ENCODE results near the gene ENPP6.

DNA sequence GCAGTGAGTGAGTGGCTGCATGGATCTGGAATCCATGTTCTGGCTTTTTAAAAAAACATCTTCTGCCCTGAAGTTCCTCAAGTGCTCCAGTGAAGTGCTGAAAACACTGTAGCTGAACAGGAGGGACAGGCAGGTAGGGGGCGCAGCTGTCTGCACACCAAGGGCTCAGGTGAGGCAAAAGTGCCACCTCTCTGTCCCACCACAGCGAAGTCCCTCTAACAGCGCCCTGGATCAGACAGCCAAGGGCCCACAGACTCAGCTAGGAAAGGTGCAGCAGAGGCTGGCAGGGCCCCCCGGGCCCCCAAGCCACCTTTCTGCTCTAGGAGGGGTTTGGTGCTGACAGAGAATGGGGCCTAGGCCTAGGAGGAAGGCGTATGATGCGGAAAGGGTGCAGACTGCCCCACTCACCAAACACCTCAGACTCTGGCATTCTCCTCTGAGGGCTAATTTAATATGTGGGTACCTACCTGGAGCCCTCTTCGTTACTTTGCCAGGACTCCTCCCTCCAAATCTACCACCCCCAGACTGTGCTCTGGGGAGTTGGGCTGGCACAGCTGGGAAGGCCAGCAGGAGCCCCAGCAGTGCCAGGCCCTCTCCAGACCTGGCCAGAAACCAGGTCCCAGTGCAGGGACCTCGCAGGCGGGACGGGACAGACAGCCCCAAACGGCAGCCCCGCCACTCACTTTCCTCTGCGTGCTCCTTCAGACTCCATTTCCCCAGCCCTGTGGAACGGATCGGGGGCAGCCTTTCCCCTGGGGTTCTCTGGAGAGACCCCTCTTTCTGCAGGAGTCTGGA lies 73.7 kb downstream of the ENPP6 start:
- TF ChIP-seq, protein P1, sequence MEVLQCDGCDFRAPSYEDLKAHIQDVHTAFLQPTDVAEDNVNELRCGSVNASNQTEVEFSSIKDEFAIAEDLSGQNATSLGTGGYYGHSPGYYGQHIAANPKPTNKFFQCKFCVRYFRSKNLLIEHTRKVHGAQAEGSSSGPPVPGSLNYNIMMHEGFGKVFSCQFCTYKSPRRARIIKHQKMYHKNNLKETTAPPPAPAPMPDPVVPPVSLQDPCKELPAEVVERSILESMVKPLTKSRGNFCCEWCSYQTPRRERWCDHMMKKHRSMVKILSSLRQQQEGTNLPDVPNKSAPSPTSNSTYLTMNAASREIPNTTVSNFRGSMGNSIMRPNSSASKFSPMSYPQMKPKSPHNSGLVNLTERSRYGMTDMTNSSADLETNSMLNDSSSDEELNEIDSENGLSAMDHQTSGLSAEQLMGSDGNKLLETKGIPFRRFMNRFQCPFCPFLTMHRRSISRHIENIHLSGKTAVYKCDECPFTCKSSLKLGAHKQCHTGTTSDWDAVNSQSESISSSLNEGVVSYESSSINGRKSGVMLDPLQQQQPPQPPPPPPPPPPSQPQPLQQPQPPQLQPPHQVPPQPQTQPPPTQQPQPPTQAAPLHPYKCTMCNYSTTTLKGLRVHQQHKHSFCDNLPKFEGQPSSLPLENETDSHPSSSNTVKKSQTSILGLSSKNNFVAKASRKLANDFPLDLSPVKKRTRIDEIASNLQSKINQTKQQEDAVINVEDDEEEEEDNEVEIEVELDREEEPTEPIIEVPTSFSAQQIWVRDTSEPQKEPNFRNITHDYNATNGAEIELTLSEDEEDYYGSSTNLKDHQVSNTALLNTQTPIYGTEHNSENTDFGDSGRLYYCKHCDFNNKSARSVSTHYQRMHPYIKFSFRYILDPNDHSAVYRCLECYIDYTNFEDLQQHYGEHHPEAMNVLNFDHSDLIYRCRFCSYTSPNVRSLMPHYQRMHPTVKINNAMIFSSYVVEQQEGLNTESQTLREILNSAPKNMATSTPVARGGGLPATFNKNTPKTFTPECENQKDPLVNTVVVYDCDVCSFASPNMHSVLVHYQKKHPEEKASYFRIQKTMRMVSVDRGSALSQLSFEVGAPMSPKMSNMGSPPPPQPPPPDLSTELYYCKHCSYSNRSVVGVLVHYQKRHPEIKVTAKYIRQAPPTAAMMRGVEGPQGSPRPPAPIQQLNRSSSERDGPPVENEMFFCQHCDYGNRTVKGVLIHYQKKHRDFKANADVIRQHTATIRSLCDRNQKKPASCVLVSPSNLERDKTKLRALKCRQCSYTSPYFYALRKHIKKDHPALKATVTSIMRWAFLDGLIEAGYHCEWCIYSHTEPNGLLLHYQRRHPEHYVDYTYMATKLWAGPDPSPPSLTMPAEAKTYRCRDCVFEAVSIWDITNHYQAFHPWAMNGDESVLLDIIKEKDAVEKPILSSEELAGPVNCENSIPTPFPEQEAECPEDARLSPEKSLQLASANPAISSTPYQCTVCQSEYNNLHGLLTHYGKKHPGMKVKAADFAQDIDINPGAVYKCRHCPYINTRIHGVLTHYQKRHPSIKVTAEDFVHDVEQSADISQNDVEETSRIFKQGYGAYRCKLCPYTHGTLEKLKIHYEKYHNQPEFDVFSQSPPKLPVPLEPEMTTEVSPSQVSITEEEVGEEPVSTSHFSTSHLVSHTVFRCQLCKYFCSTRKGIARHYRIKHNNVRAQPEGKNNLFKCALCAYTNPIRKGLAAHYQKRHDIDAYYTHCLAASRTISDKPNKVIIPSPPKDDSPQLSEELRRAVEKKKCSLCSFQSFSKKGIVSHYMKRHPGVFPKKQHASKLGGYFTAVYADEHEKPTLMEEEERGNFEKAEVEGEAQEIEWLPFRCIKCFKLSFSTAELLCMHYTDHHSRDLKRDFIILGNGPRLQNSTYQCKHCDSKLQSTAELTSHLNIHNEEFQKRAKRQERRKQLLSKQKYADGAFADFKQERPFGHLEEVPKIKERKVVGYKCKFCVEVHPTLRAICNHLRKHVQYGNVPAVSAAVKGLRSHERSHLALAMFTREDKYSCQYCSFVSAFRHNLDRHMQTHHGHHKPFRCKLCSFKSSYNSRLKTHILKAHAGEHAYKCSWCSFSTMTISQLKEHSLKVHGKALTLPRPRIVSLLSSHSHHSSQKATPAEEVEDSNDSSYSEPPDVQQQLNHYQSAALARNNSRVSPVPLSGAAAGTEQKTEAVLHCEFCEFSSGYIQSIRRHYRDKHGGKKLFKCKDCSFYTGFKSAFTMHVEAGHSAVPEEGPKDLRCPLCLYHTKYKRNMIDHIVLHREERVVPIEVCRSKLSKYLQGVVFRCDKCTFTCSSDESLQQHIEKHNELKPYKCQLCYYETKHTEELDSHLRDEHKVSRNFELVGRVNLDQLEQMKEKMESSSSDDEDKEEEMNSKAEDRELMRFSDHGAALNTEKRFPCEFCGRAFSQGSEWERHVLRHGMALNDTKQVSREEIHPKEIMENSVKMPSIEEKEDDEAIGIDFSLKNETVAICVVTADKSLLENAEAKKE (CRISPR knock-in tag; IDR thresholded peaks at IDR 0.05), result no peak
- TF ChIP-seq, protein P2, sequence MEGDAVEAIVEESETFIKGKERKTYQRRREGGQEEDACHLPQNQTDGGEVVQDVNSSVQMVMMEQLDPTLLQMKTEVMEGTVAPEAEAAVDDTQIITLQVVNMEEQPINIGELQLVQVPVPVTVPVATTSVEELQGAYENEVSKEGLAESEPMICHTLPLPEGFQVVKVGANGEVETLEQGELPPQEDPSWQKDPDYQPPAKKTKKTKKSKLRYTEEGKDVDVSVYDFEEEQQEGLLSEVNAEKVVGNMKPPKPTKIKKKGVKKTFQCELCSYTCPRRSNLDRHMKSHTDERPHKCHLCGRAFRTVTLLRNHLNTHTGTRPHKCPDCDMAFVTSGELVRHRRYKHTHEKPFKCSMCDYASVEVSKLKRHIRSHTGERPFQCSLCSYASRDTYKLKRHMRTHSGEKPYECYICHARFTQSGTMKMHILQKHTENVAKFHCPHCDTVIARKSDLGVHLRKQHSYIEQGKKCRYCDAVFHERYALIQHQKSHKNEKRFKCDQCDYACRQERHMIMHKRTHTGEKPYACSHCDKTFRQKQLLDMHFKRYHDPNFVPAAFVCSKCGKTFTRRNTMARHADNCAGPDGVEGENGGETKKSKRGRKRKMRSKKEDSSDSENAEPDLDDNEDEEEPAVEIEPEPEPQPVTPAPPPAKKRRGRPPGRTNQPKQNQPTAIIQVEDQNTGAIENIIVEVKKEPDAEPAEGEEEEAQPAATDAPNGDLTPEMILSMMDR (conservative IDR thresholded peaks at IDR 0.05; ENCODE audit: low read depth in 2 of 2), result peak; percentile 54 to 77
- TF ChIP-seq, protein P3, sequence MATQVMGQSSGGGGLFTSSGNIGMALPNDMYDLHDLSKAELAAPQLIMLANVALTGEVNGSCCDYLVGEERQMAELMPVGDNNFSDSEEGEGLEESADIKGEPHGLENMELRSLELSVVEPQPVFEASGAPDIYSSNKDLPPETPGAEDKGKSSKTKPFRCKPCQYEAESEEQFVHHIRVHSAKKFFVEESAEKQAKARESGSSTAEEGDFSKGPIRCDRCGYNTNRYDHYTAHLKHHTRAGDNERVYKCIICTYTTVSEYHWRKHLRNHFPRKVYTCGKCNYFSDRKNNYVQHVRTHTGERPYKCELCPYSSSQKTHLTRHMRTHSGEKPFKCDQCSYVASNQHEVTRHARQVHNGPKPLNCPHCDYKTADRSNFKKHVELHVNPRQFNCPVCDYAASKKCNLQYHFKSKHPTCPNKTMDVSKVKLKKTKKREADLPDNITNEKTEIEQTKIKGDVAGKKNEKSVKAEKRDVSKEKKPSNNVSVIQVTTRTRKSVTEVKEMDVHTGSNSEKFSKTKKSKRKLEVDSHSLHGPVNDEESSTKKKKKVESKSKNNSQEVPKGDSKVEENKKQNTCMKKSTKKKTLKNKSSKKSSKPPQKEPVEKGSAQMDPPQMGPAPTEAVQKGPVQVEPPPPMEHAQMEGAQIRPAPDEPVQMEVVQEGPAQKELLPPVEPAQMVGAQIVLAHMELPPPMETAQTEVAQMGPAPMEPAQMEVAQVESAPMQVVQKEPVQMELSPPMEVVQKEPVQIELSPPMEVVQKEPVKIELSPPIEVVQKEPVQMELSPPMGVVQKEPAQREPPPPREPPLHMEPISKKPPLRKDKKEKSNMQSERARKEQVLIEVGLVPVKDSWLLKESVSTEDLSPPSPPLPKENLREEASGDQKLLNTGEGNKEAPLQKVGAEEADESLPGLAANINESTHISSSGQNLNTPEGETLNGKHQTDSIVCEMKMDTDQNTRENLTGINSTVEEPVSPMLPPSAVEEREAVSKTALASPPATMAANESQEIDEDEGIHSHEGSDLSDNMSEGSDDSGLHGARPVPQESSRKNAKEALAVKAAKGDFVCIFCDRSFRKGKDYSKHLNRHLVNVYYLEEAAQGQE (IDR thresholded peaks at IDR 0.05; ENCODE audit: unreplicated experiment), result no peak
- TF ChIP-seq POLR2AphosphoS5 (IDR thresholded peaks at IDR 0.05; ENCODE audit: low read depth), result no peak
- TF ChIP-seq CREB1 (CRISPR knock-in tag; IDR thresholded peaks at IDR 0.05; ENCODE audit: low read depth), result no peak
- no peak for TF ChIP-seq JUNB (IDR thresholded peaks at IDR 0.05; ENCODE audit: unreplicated experiment)
- TF ChIP-seq EZH2 (IDR thresholded peaks at IDR 0.05; ENCODE audit: low read depth, unreplicated experiment), result no peak
